H1 (cell line): ENCODE results near the gene CDH22. TPM values are rescaled to one million over a fixed set of nuclear protein-coding genes. Genes with fewer than 3 reads are reported as not detected.

Experiments
- CTCF ChIA-PET: fragments of 300-600 bp; sonication (Branson Sonifier 250); formaldehyde crosslinking; loops from one replicate; lab custom pipeline; 2021; ENCODE audit not compliant: partially characterized antibody; lab: Charles Lee
- POLR2A ChIA-PET: fragments of 300-600 bp; sonication (Branson Sonifier 250); formaldehyde crosslinking; loops from one replicate; lab custom pipeline; 2021; ENCODE audit warnings: inconsistent platforms; ENCODE audit not compliant: partially characterized antibody; lab: Charles Lee
- DNase-seq, 2 experiments: peaks; one replicate each; pipeline versions ENCODE4 v3.0.0 to v3.0.0-alpha.2; 2010 to 2022; ENCODE audit warnings: low spot score in 2 of 2, low read depth in 1 of 2, mixed read lengths in 1 of 2
- FAIRE-seq: peaks from 2 replicates; lab custom pipeline; 2011; peaks lifted over from hg19 to GRCh38; lab: Jason Lieb, UNC
- H2AFZ ChIP-seq: 2 replicates; pipeline ENCODE4 v1.8.1; 2012; ENCODE audit warnings: low read length, inconsistent platforms
- H2AK5ac ChIP-seq: 2 replicates; pipeline ENCODE4 v1.6.1; 2013; ENCODE audit warnings: low read depth, low read length
- H2BK120ac ChIP-seq: replicated peaks from 2 replicates; pipeline ENCODE3; 2013; ENCODE audit warnings: low read depth, low read length, inconsistent platforms
- H2BK12ac ChIP-seq: 2 replicates; pipeline ENCODE4 v1.6.1; 2013; ENCODE audit warnings: low read depth, low read length
- H2BK15ac ChIP-seq: 2 replicates; pipeline ENCODE4 v1.6.1; 2013; ENCODE audit warnings: low read length
- H2BK20ac ChIP-seq: 2 replicates; pipeline ENCODE4 v1.6.1; 2013; ENCODE audit warnings: low read length
- H2BK5ac ChIP-seq: 2 replicates; pipeline ENCODE4 v1.6.1; 2013; ENCODE audit warnings: low read depth, low read length
- H3K14ac ChIP-seq: 2 replicates; pipeline ENCODE4 v1.6.1; 2013; ENCODE audit warnings: inconsistent platforms; ENCODE audit not compliant: insufficient read length
- H3K18ac ChIP-seq: 2 replicates; pipeline ENCODE4 v1.6.1; 2013; ENCODE audit warnings: low read length; ENCODE audit errors: extremely low read depth
- H3K23ac ChIP-seq: 2 replicates; pipeline ENCODE4 v1.6.1; 2013; ENCODE audit warnings: inconsistent platforms; ENCODE audit not compliant: insufficient read length
- H3K23me2 ChIP-seq: 2 replicates; pipeline ENCODE4 v1.6.1; 2013; ENCODE audit warnings: low read depth, low read length
- H3K27ac ChIP-seq: 2 replicates; pipeline ENCODE4 v1.6.1; 2011; ENCODE audit warnings: low read depth, low read length, inconsistent platforms
- H3K27me3 ChIP-seq, 4 experiments: replicated peaks in 1 of 4; 1 replicate in 1 of 4; 2 replicates in 3 of 4; pipeline versions ENCODE4 v1.6.1 to v1.8.1; 2011 to 2013; ENCODE audit warnings: low read length in 3 of 4, mild to moderate bottlenecking in 3 of 4, inconsistent platforms in 2 of 4, mixed read lengths in 2 of 4, moderate library complexity in 1 of 4; ENCODE audit not compliant: control insufficient read depth in 3 of 4, insufficient read depth in 3 of 4; ENCODE audit errors: extremely low read depth in 1 of 4
- H3K36me3 ChIP-seq, 4 experiments: 2 replicates each; pipeline versions ENCODE4 v1.6.1 to v1.8.1; 2011 to 2013; ENCODE audit warnings: mild to moderate bottlenecking in 4 of 4, low read length in 3 of 4, moderate library complexity in 2 of 4, control low read depth in 1 of 4, inconsistent platforms in 1 of 4; ENCODE audit not compliant: insufficient read depth in 4 of 4, control insufficient read depth in 2 of 4
- H3K4ac ChIP-seq: replicated peaks from 2 replicates; pipeline ENCODE3; 2013; ENCODE audit warnings: low read length, low read depth, mixed read lengths, inconsistent platforms; ENCODE audit not compliant: insufficient read length
- H3K4me1 ChIP-seq, 4 experiments: replicated peaks in 1 of 4; 1 replicate in 1 of 4; 2 replicates in 3 of 4; pipeline versions ENCODE4 v1.6.1 to v1.8.1; 2011 to 2013; ENCODE audit warnings: low read length in 3 of 4, inconsistent platforms in 2 of 4, mixed read lengths in 1 of 4; ENCODE audit not compliant: insufficient read depth in 4 of 4, control insufficient read depth in 3 of 4
- H3K4me2 ChIP-seq, 2 experiments: 2 replicates each; pipeline versions ENCODE4 v1.6.1 to v1.8.1; 2011 to 2013; ENCODE audit warnings: low read depth in 2 of 2, low read length in 2 of 2, control low read depth in 1 of 2, inconsistent platforms in 1 of 2, mild to moderate bottlenecking in 1 of 2; ENCODE audit not compliant: insufficient read depth in 1 of 2
- H3K4me3 ChIP-seq, 4 experiments: fragments of 200-600, 300-600 bp in 1 of 4; sonication (generic), shearing (Covaris generic), sonication (Bioruptor Twin) in 1 of 4; 2 replicates each; pipeline versions ENCODE4 v1.5.1 to v1.8.1; 2011 to 2016; ENCODE audit warnings: low read length in 4 of 4, low read depth in 3 of 4, control low read depth in 2 of 4, inconsistent platforms in 2 of 4, mild to moderate bottlenecking in 2 of 4, mixed read lengths in 1 of 4, moderate library complexity in 1 of 4; ENCODE audit not compliant: insufficient read depth in 2 of 4; ENCODE audit errors: extremely low read depth in 1 of 4
- H3K56ac ChIP-seq: replicated peaks from 2 replicates; pipeline ENCODE3; 2013; ENCODE audit warnings: low read depth, mild to moderate bottlenecking, mixed read lengths, low read length, inconsistent platforms; ENCODE audit not compliant: insufficient read length
- H3K79me1 ChIP-seq: 2 replicates; pipeline ENCODE4 v1.6.1; 2013; ENCODE audit warnings: low read depth, low read length, control low read depth
- H3K79me2 ChIP-seq, 2 experiments: 2 replicates each; pipeline versions ENCODE4 v1.6.1 to v1.8.1; 2012 to 2013; ENCODE audit warnings: low read length in 2 of 2, mild to moderate bottlenecking in 2 of 2, inconsistent platforms in 1 of 2; ENCODE audit not compliant: insufficient read depth in 2 of 2, control insufficient read depth in 1 of 2
- H3K9ac ChIP-seq, 4 experiments: replicated peaks in 1 of 4; 1 replicate in 1 of 4; 2 replicates in 3 of 4; pipeline versions ENCODE4 v1.6.1 to v1.8.1; 2011 to 2013; ENCODE audit warnings: low read depth in 3 of 4, low read length in 3 of 4, control low read depth in 2 of 4, mild to moderate bottlenecking in 2 of 4, moderate library complexity in 2 of 4, inconsistent platforms in 1 of 4; ENCODE audit errors: extremely low read depth in 1 of 4
- H3K9me3 ChIP-seq, 2 experiments: 2 replicates each; pipeline versions ENCODE4 v1.6.1 to v1.8.1; 2012 to 2013; ENCODE audit warnings: mild to moderate bottlenecking in 2 of 2, moderate library complexity in 2 of 2, control low read depth in 1 of 2, inconsistent platforms in 1 of 2, low read depth in 1 of 2, low read length in 1 of 2, mixed read lengths in 1 of 2; ENCODE audit not compliant: insufficient read depth in 2 of 2
- H4K20me1 ChIP-seq, 2 experiments: replicated peaks in 1 of 2; 2 replicates each; pipeline versions ENCODE3 to v1.8.1; 2011 to 2013; ENCODE audit warnings: inconsistent platforms in 2 of 2, low read length in 2 of 2, mild to moderate bottlenecking in 1 of 2; ENCODE audit not compliant: insufficient read depth in 2 of 2, control insufficient read depth in 1 of 2
- H4K5ac ChIP-seq: 2 replicates; pipeline ENCODE4 v1.6.1; 2013; ENCODE audit warnings: low read length, low read depth, mixed read lengths, inconsistent platforms; ENCODE audit not compliant: insufficient read length
- H4K8ac ChIP-seq: 2 replicates; pipeline ENCODE4 v1.8.0; 2013; ENCODE audit warnings: mild to moderate bottlenecking, moderate library complexity, low read length, inconsistent platforms; ENCODE audit not compliant: insufficient read depth; ENCODE audit errors: extremely low read depth
- H4K91ac ChIP-seq: replicated peaks from 2 replicates; pipeline ENCODE3; 2013; ENCODE audit warnings: low read length, mixed read lengths, inconsistent platforms; ENCODE audit not compliant: insufficient read length
- ASH2L ChIP-seq: fragments of 200-600, 300-600 bp; sonication (generic); IDR thresholded peaks from one replicate; pipeline ENCODE4 v1.7.1; 2017; ENCODE audit warnings: low read length
- BACH1 ChIP-seq: IDR thresholded peaks from 2 replicates; pipeline ENCODE4 v1.6.1; 2012; ENCODE audit warnings: low read length, improper control_type of control experiment
- BRCA1 ChIP-seq: IDR thresholded peaks from 2 replicates; pipeline ENCODE4 v1.6.1; 2012; ENCODE audit warnings: low read depth, low read length, improper control_type of control experiment
- CEBPB ChIP-seq: IDR thresholded peaks from 2 replicates; pipeline ENCODE4 v1.6.1; 2012; ENCODE audit warnings: low read depth, low read length
- CTBP2 ChIP-seq: IDR thresholded peaks from 2 replicates; pipeline ENCODE4 v1.7.0; 2011; ENCODE audit warnings: borderline replicate concordance, mild to moderate bottlenecking, moderate library complexity, mixed read lengths, low read length; ENCODE audit not compliant: insufficient read depth, insufficient read length
- GABPA ChIP-seq: IDR thresholded peaks from 2 replicates; pipeline ENCODE4 v1.6.1; 2011; ENCODE audit warnings: mild to moderate bottlenecking, low read length, moderate library complexity, borderline replicate concordance; ENCODE audit not compliant: insufficient read depth
- HDAC6 ChIP-seq: IDR thresholded peaks from one replicate; pipeline ENCODE4 v1.7.1; 2012; ENCODE audit warnings: low read depth, mild to moderate bottlenecking, inconsistent platforms, low read length, moderate library complexity
- KDM1A ChIP-seq: fragments of 200-600, 300-600 bp; sonication (generic); IDR thresholded peaks from 2 replicates; pipeline ENCODE4 v1.7.1; 2016; ENCODE audit warnings: mild to moderate bottlenecking, low read length, borderline replicate concordance
- KDM5A ChIP-seq: fragments of 200-600 bp; IDR thresholded peaks from 2 replicates; pipeline ENCODE4 v1.7.1; 2012; ENCODE audit warnings: mild to moderate bottlenecking, low read length, inconsistent platforms, mixed read lengths
- MAX ChIP-seq: IDR thresholded peaks from 2 replicates; pipeline ENCODE4 v1.6.1; 2012; ENCODE audit warnings: inconsistent platforms
- NRF1 ChIP-seq: IDR thresholded peaks from 2 replicates; pipeline ENCODE4 v1.6.1; 2011; ENCODE audit warnings: mild to moderate bottlenecking, low read depth, low read length, improper control_type of control experiment
- POU5F1 ChIP-seq: IDR thresholded peaks from 2 replicates; pipeline ENCODE4 v1.6.1; 2011; ENCODE audit warnings: low read depth, mild to moderate bottlenecking, low read length, moderate library complexity
- SIX5 ChIP-seq: IDR thresholded peaks from 2 replicates; pipeline ENCODE4 v1.6.1; 2011; ENCODE audit warnings: mild to moderate bottlenecking, low read depth, low read length
- SRF ChIP-seq: IDR thresholded peaks from 2 replicates; pipeline ENCODE4 v1.6.1; 2011; ENCODE audit warnings: mild to moderate bottlenecking, low read depth, low read length, moderate library complexity
- TCF12 ChIP-seq: IDR thresholded peaks from 2 replicates; pipeline ENCODE4 v1.6.1; 2011; ENCODE audit warnings: low read depth, mild to moderate bottlenecking, low read length
- YY1 ChIP-seq: IDR thresholded peaks from 2 replicates; pipeline ENCODE4 v1.6.1; 2011; ENCODE audit warnings: low read depth, mild to moderate bottlenecking, low read length
- WGBS, 2 experiments: shearing (Covaris generic) in 1 of 2; methylation state at CpG; one replicate each; pipeline versions ENCODE4 v1.1.6 to v1.1.7; 2013 to 2015; ENCODE audit warnings: low lambda C conversion rate in 2 of 2, mixed read lengths in 2 of 2, inconsistent platforms in 1 of 2, low coverage in 1 of 2, missing lambda C conversion rate in 1 of 2; ENCODE audit not compliant: insufficient replicate concordance in 2 of 2, insufficient coverage in 1 of 2, insufficient read length in 1 of 2; ENCODE audit errors: extremely low coverage in 1 of 2, missing lambda C conversion rate in 1 of 2; 5-methylcytosine and 5-hydroxymethylcytosine counted together
- polyA plus RNA-seq, 7 experiments: library from polyadenylated mRNA; depleted of rRNA in 3 of 7; stranded (reverse) in 5 of 7; unstranded in 2 of 7; fragments of >200 nt in 5 of 7; fragments of 200-250 nt in 2 of 7; gene quantifications; 1 replicate in 5 of 7; 2 replicates in 1 of 7; 4 replicates in 1 of 7; pipeline versions ENCODE4 v1.2.1 to v1.2.3, GENCODE V29; 2011 to 2013; ENCODE audit warnings: missing spikeins in 2 of 7, mixed read lengths in 2 of 7
- total RNA-seq: library from RNA; stranded (reverse); fragmentation: NEBNext Ultra II Directional; extraction: Animal tissue kit (Norgen Biotek cat#: 25700); gene quantifications from 2 replicates; pipeline ENCODE4 v1.2.1, GENCODE V29; 2021

The CDH22 gene
- total and polyA plus RNA-seq, 2 of the 8 experiments (the other 6 are each of a cell fraction or from before 2014, with no cell fraction given), result 0.35 to 0.39 TPM

GRCh38 chr20:46150943-46151342 lies 157.4 kb downstream of the CDH22 start:
- Histone ChIP-seq H2BK20ac (no peak overlapping the region), H4K20me1 (no peaks in the 10 kb centered on the region), H3K23ac (no peak overlapping the region), H3K56ac (no peak overlapping the region), H2BK15ac (peak overlapping the region; percentile 14; the same call in 1 of the 2 replicates), H3K27ac (no peak overlapping the region), H3K4me2 (no peak overlapping the region), H3K9ac (no peak overlapping the region), H3K79me1 (no peaks in the 10 kb centered on the region), H2BK5ac (no peak overlapping the region), H3K23me2 (no peaks in the 10 kb centered on the region), H3K9me3 (no peaks in the 10 kb centered on the region), H3K4me1 (peaks cover 0 to 5% (median 0%) of the 10 kb centered on the region in 4 experiments; a peak in 2 of 7 replicates), H3K36me3 (no peaks in the 10 kb centered on the region), H3K4ac (no peak overlapping the region), H4K91ac (peak overlapping the region; percentile 3), H3K18ac (no peak overlapping the region), H4K8ac (peak overlapping the region; percentile 57; the same call in 1 of the 2 replicates), H3K79me2 (no peaks in the 10 kb centered on the region), H3K27me3 (no peaks in the 10 kb centered on the region), H4K5ac (no peak overlapping the region), H2BK120ac (no peak overlapping the region), H2AFZ (no peak overlapping the region), H2AK5ac (no peak overlapping the region), H2BK12ac (no peak overlapping the region), H3K14ac (no peak overlapping the region), H3K4me3 (no peak overlapping the region)
- ChIA-PET CTCF (interaction anchor here (0.6 to 21.6 kb wide), 18 partner anchors 9 to 237 kb away, joined by 3 to 233 read pairs (median 8); no protein-coding TSS in a partner anchor), POLR2A (no interaction called here)
- no peak for DNase-seq
- no peak for FAIRE-seq
- 93% methylated on average over 5 of the region's 5 CpGs; no CpG with 5 or more reads in 1 of the 2 experiments for WGBS, 2 experiments
- TF ChIP-seq CEBPB (no peak), POU5F1 (no peak), BRCA1 (no peak), SIX5 (no peak), NRF1 (no peak), TCF12 (no peak), HDAC6 (no peak), CTBP2 (no peak), GABPA (no peak), MAX (no peak), KDM5A (no peak), SRF (no peak), BACH1 (no peak), YY1 (no peak), ASH2L (no peak), KDM1A (no peak)
